Caco-2 (cell line): ENCODE measurements around the gene FAM120B. TPM values are rescaled to one million over a fixed set of nuclear protein-coding genes. Genes with fewer than 3 reads are reported as not detected.

ENCODE experiments used
- BruUV-seq: library from RNA; stranded (reverse); fragments of 400-500 nt; replicated peaks from 2 replicates; lab custom pipeline; 2021; lab: Mats Ljungman, UMichigan
- CTCF ChIA-PET: fragments of 300-600 bp; sonication (Branson Sonifier 250); formaldehyde crosslinking; loops from one replicate; lab custom pipeline; 2022; ENCODE audit warnings: antibody characterized with exemption; lab: Charles Lee
- POLR2A ChIA-PET: fragments of 300-600 bp; sonication (Branson Sonifier 250); formaldehyde crosslinking; loops from one replicate; lab custom pipeline; 2022; ENCODE audit warnings: antibody characterized with exemption; lab: Charles Lee
- DNase-seq, 2 experiments: peaks; one replicate each; pipeline versions ENCODE4 v3.0.0 to v3.0.0-alpha.2; 2020 to 2022
- H3K27me3 ChIP-seq: replicated peaks from 2 replicates; pipeline ENCODE4 v1.6.0; 2011; ENCODE audit warnings: low read length; ENCODE audit not compliant: control insufficient read depth, insufficient read depth
- H3K36me3 ChIP-seq: 2 replicates; pipeline ENCODE4 v1.5.1; 2011; ENCODE audit warnings: low read length; ENCODE audit not compliant: control insufficient read depth, insufficient read depth
- H3K4me1 ChIP-seq: fragments of 250-450 bp; sonication (Bioruptor Pico); 2 replicates; pipeline ENCODE4 v1.5.1; 2020; ENCODE audit warnings: mild to moderate bottlenecking
- H3K4me3 ChIP-seq: 2 replicates; pipeline ENCODE4 v1.5.1; 2011; ENCODE audit warnings: low read depth, mild to moderate bottlenecking, control low read depth, low read length
- H3K9me3 ChIP-seq: fragments of 250-450 bp; sonication (Bioruptor Pico); 2 replicates; pipeline ENCODE4 v1.5.1; 2020; ENCODE audit warnings: mild to moderate bottlenecking, moderate library complexity
- H3K27ac Mint-ChIP-seq: one replicate; pipeline ENCODE4 v1.8.0; 2022; ENCODE audit warnings: mixed read lengths; ENCODE audit not compliant: unreplicated experiment
- H3K27me3 Mint-ChIP-seq: one replicate; pipeline ENCODE4 v1.8.0; 2022; ENCODE audit warnings: mixed read lengths; ENCODE audit not compliant: insufficient read depth, unreplicated experiment
- H3K36me3 Mint-ChIP-seq: one replicate; pipeline ENCODE4 v1.8.0; 2022; ENCODE audit warnings: mild to moderate bottlenecking, mixed read lengths; ENCODE audit not compliant: insufficient read depth, unreplicated experiment
- H3K4me1 Mint-ChIP-seq: one replicate; pipeline ENCODE4 v1.8.0; 2022; ENCODE audit warnings: low read depth, mixed read lengths; ENCODE audit not compliant: unreplicated experiment
- H3K4me3 Mint-ChIP-seq: one replicate; pipeline ENCODE4 v1.8.0; 2022; ENCODE audit warnings: mild to moderate bottlenecking, moderate library complexity, mixed read lengths; ENCODE audit not compliant: unreplicated experiment
- H3K9me3 Mint-ChIP-seq: one replicate; pipeline ENCODE4 v1.8.0; 2022; ENCODE audit warnings: mixed read lengths; ENCODE audit not compliant: unreplicated experiment
- CTCF ChIP-seq, 2 experiments: fragments of 200-600 bp in 1 of 2; IDR thresholded peaks; 1 replicate in 1 of 2; 2 replicates in 1 of 2; pipeline versions ENCODE4 v1.5.1 to v1.8.0; 2011 to 2022; ENCODE audit warnings: antibody characterized with exemption in 1 of 2, control low read depth in 1 of 2, inconsistent platforms in 1 of 2, low read depth in 1 of 2, low read length in 1 of 2, mild to moderate bottlenecking in 1 of 2, moderate library complexity in 1 of 2; ENCODE audit not compliant: insufficient read depth in 1 of 2, severe bottlenecking in 1 of 2, unreplicated experiment in 1 of 2
- intact Hi-C: fragments of 100-400 bp; cut with micrococcal nuclease; formaldehyde crosslinking; loops from one replicate; pipeline ENCODE4 v1.10.0; 2022; ENCODE audit not compliant: unreplicated experiment
- total RNA-seq: library from RNA; stranded (reverse); gene quantifications from 2 replicates; pipeline ENCODE4 v1.2.3, GENCODE V29; 2022

FAM120B gene
- total RNA-seq, 1 experiment from 2014 or later, result 21.0 TPM

- no peaks in the 10 kb centered on the region for H3K27me3 Mint-ChIP-seq
- H3K27me3 ChIP-seq, result no peaks in the 10 kb centered on the region
- ChIA-PET CTCF (no interaction called here), POLR2A (no interaction called here)
- no peaks in the 10 kb centered on the region for H3K9me3 Mint-ChIP-seq
- no peak for DNase-seq
- no peak overlapping the region for H3K4me3 ChIP-seq
- no peaks in the 10 kb centered on the region for H3K9me3 ChIP-seq
- H3K4me1 ChIP-seq, result peaks cover 24% of the 10 kb centered on the region
- no peak overlapping the region for H3K4me3 Mint-ChIP-seq
- no peak for TF ChIP-seq CTCF (IDR thresholded peaks at IDR 0.05; ENCODE audit: insufficient read depth in 1 of 2, low read depth in 1 of 2, low read length in 1 of 2, severe bottlenecking in 1 of 2, unreplicated experiment in 1 of 2)
- no peaks in the 10 kb centered on the region for H3K36me3 Mint-ChIP-seq
- no TSS peak for BruUV-seq
- no peak overlapping the region for H3K27ac Mint-ChIP-seq
- no peaks in the 10 kb centered on the region for H3K4me1 Mint-ChIP-seq
- intact Hi-C loops, result no loop called here
- no peaks in the 10 kb centered on the region for H3K36me3 ChIP-seq
These were observed 128.2 kb downstream of the FAM120B start for GRCh38 chr6:170434821-170435155.

GRCh38 chr6:170435766-170436165 lies 129.2 kb downstream of the FAM120B start:
- H3K4me1 ChIP-seq, result peaks cover 24% of the 10 kb centered on the region
- no TSS peak for BruUV-seq
- Mint-ChIP-seq H3K27ac (no peak overlapping the region), H3K36me3 (no peaks in the 10 kb centered on the region), H3K4me1 (no peaks in the 10 kb centered on the region), H3K4me3 (no peak overlapping the region), H3K9me3 (no peaks in the 10 kb centered on the region), H3K27me3 (no peaks in the 10 kb centered on the region)
- TF ChIP-seq CTCF (IDR thresholded peaks at IDR 0.05; ENCODE audit: insufficient read depth in 1 of 2, low read depth in 1 of 2, low read length in 1 of 2, severe bottlenecking in 1 of 2, unreplicated experiment in 1 of 2), result no peak
- no peaks in the 10 kb centered on the region for H3K9me3 ChIP-seq
- POLR2A ChIA-PET, result no interaction called here
- CTCF ChIA-PET, result no interaction called here
- DNase-seq, result no peak
- H3K27me3 ChIP-seq, result no peaks in the 10 kb centered on the region
- no peaks in the 10 kb centered on the region for H3K36me3 ChIP-seq
- no peak overlapping the region for H3K4me3 ChIP-seq
- intact Hi-C loops, result no loop called here

GRCh38 chr6:170436209-170436809 lies 129.8 kb downstream of the FAM120B start:
- POLR2A ChIA-PET, result no interaction called here
- no peaks in the 10 kb centered on the region for H3K36me3 Mint-ChIP-seq
- H3K27ac Mint-ChIP-seq, result no peak overlapping the region
- H3K27me3 ChIP-seq, result no peaks in the 10 kb centered on the region
- H3K4me1 ChIP-seq, result peaks cover 24% of the 10 kb centered on the region
- DNase-seq, result no peak
- H3K9me3 ChIP-seq, result no peaks in the 10 kb centered on the region
- TF ChIP-seq CTCF (IDR thresholded peaks at IDR 0.05; ENCODE audit: insufficient read depth in 1 of 2, low read depth in 1 of 2, low read length in 1 of 2, severe bottlenecking in 1 of 2, unreplicated experiment in 1 of 2), result no peak
- CTCF ChIA-PET, result no interaction called here
- no peaks in the 10 kb centered on the region for H3K4me1 Mint-ChIP-seq
- no peak overlapping the region for H3K4me3 Mint-ChIP-seq
- no peaks in the 10 kb centered on the region for H3K36me3 ChIP-seq
- H3K4me3 ChIP-seq, result no peak overlapping the region
- H3K27me3 Mint-ChIP-seq, result no peaks in the 10 kb centered on the region
- no TSS peak for BruUV-seq
- intact Hi-C loops, result no loop called here
- no peaks in the 10 kb centered on the region for H3K9me3 Mint-ChIP-seq
